ENCODE data around the gene DHX29.

Gene DHX29

DNA sequence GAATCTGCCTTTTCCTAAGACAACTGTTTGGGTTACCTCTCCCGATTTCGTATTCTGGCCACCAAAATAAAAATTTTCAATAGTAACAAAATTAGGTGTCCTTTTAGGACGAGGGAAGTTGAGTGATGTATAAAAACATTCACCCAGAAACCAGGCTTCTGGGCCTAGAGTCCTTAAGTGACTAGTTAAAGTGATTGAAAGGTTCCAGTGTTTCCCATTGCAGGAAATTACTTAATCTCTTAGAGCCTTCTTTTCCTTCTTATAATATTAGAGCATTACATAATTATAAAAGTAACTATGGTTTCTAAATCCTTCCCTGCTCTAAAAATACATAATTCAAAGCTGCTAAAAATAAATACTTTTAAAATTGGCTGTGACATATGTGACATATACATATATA, 87.7 kb downstream of the DHX29 start:
- Histone ChIP-seq H3K4me1 (no peaks in the 10 kb centered on the region), H3K36me3 (no peaks in the 10 kb centered on the region), H3K4me3 (ENCODE audit: low read depth, low read length) (no peak overlapping the region), H3K9me3 (no peaks in the 10 kb centered on the region), H3K27me3 (peaks cover 59% of the 10 kb centered on the region)
- no peak for TF ChIP-seq CTCF (IDR thresholded peaks at IDR 0.05; ENCODE audit: low read depth, low read length)
- no peak for DNase-seq

GRCh38 chr5:55218967-55219366, 88.5 kb downstream of the DHX29 start:
- no peak overlapping the region for H3K4me3 ChIP-seq (ENCODE audit: low read depth, low read length)
- H3K36me3 ChIP-seq: no peaks in the 10 kb centered on the region
- peaks cover 56% of the 10 kb centered on the region for H3K27me3 ChIP-seq
- no peaks in the 10 kb centered on the region for H3K9me3 ChIP-seq
- no peak for TF ChIP-seq CTCF (IDR thresholded peaks at IDR 0.05; ENCODE audit: low read depth, low read length)
- DNase-seq: no peak
- H3K4me1 ChIP-seq: no peaks in the 10 kb centered on the region

- H3K9me3 ChIP-seq: no peaks in the 10 kb centered on the region
- DNase-seq: no peak
- H3K4me3 ChIP-seq (ENCODE audit: low read depth, low read length): no peak overlapping the region
- peaks cover 25% of the 10 kb centered on the region for H3K27me3 ChIP-seq
- no peaks in the 10 kb centered on the region for H3K36me3 ChIP-seq
- H3K4me1 ChIP-seq: no peaks in the 10 kb centered on the region
- no peak for TF ChIP-seq CTCF (IDR thresholded peaks at IDR 0.05; ENCODE audit: low read depth, low read length)
Observed at GRCh38 chr5:55211184-55211874, 96.2 kb downstream of the DHX29 start.

All from BE2C (cell line).